Stimulated activated CD4-positive, alpha-beta T cell treated with anti-CD3 and anti-CD28 coated beads, TNF-alpha, amount 100 ng/mL, for 1 hour (primary cell): Measurements from ENCODE around the gene SNX13.
"Not testable (repeated sequence)": the region's sequence is repeated elsewhere in the genome, so short reads cannot be mapped to it uniquely, and the experiment has no call there.

Source experiments
- DNase-seq, 3 donors: peaks; one replicate each; pipeline ENCODE4 v3.0.0-alpha.2; 2020; ENCODE audit warnings: low read depth in 3 of 3, low spot score in 1 of 3

SNX13 gene

GRCh38 chr7:17854261-17855047, 85.8 kb downstream of the SNX13 start:
- no peak for DNase-seq

- DNase-seq, result no peak
These were observed 87.9 kb downstream of the SNX13 start for GRCh38 chr7:17852361-17852760.

- DNase-seq, result no peak
These were observed 90.8 kb downstream of the SNX13 start for GRCh38 chr7:17849504-17849903.

- no peak for DNase-seq
These were observed 91.8 kb downstream of the SNX13 start for GRCh38 chr7:17848516-17848915.

- no peak for DNase-seq
These were observed 93.4 kb downstream of the SNX13 start for GRCh38 chr7:17846935-17847334.

- DNase-seq, result no peak
These were observed 95.1 kb downstream of the SNX13 start for GRCh38 chr7:17845197-17845547.

- DNase-seq, result no peak
These were observed 95.6 kb downstream of the SNX13 start for GRCh38 chr7:17844514-17845196.

- DNase-seq, result no peak
These were observed 96.3 kb downstream of the SNX13 start for GRCh38 chr7:17844022-17844421.

- no peak for DNase-seq
These were observed 97.3 kb downstream of the SNX13 start for GRCh38 chr7:17843041-17843440.

GRCh38 chr7:17832820-17833355, 107.4 kb downstream of the SNX13 start:
- DNase-seq, result no peak

- no peak for DNase-seq
These were observed 108.1 kb downstream of the SNX13 start for GRCh38 chr7:17832242-17832641.

GRCh38 chr7:17830206-17830605, 110.1 kb downstream of the SNX13 start:
- DNase-seq, result no peak

- no peak for DNase-seq
These were observed 111.3 kb downstream of the SNX13 start for GRCh38 chr7:17829001-17829400.

GRCh38 chr7:17822547-17823173, 117.6 kb downstream of the SNX13 start:
- DNase-seq, result no peak

- no peak for DNase-seq
These were observed 123.4 kb downstream of the SNX13 start for GRCh38 chr7:17816903-17817302.

GRCh38 chr7:17815318-17815717, 125.0 kb downstream of the SNX13 start:
- no peak for DNase-seq

GRCh38 chr7:17814058-17814457, 126.2 kb downstream of the SNX13 start:
- DNase-seq, result no peak

GRCh38 chr7:17809215-17809614, 131.1 kb downstream of the SNX13 start:
- not testable (repeated sequence) for DNase-seq

- DNase-seq, result no peak
These were observed 133.1 kb downstream of the SNX13 start for GRCh38 chr7:17807242-17807641.

GRCh38 chr7:17806631-17807030, 133.7 kb downstream of the SNX13 start:
- DNase-seq, result no peak

- DNase-seq, result no peak
These were observed 138.2 kb downstream of the SNX13 start for GRCh38 chr7:17802056-17802455.
